Measurements from ENCODE around the gene NTRK3. TPM values are rescaled to one million over a fixed set of nuclear protein-coding genes. Genes with fewer than 3 reads are reported as not detected.

Gene NTRK3
- total and polyA plus RNA-seq, 10 donors = 0.33 to 6.6 (median 2.1) TPM

DNA sequence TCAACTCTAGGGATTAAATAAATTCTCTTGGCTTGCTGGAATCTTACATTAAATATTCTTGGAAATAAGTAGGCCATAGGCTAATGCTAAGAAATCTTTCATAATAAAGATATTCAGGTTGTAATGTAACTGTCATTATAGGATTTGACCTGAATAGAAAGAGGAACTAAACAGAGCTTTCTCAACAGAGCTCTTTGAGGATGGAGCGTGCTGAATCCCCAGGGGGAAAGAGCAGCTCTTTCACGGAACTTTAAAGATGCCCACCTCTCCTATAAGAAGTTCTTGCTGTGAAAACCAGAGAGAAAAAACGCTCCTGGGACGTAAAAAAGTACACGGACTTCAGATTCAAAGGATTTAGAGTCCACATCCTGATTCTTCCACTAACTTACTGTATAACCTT is 77.9 kb downstream of the NTRK3 start:
- Histone ChIP-seq H3K27me3 (replicated peaks in 1 of 7) (no peaks in the 10 kb centered on the region), H3K4me1 (peaks cover 0 to 16% (median 0%) of the 10 kb centered on the region in 6 donors), H3K27ac (no peak overlapping the region), H3K36me3 (no peaks in the 10 kb centered on the region), H3K4me3 (no peak overlapping the region), H3K9me3 (no peaks in the 10 kb centered on the region)
- intact Hi-C loops (cut with DNase I; ENCODE audit: low total_unique reads) = no loop called here
- WGBS, 5 donors = 51 to 72% (median 53%) methylated on average over 5 of the region's 5 CpGs
- no peak for DNase-seq
- TF ChIP-seq, protein P1, sequence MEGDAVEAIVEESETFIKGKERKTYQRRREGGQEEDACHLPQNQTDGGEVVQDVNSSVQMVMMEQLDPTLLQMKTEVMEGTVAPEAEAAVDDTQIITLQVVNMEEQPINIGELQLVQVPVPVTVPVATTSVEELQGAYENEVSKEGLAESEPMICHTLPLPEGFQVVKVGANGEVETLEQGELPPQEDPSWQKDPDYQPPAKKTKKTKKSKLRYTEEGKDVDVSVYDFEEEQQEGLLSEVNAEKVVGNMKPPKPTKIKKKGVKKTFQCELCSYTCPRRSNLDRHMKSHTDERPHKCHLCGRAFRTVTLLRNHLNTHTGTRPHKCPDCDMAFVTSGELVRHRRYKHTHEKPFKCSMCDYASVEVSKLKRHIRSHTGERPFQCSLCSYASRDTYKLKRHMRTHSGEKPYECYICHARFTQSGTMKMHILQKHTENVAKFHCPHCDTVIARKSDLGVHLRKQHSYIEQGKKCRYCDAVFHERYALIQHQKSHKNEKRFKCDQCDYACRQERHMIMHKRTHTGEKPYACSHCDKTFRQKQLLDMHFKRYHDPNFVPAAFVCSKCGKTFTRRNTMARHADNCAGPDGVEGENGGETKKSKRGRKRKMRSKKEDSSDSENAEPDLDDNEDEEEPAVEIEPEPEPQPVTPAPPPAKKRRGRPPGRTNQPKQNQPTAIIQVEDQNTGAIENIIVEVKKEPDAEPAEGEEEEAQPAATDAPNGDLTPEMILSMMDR (IDR thresholded peaks at IDR 0.05 in 8 of 11, conservative IDR thresholded peaks at IDR 0.05 in 3 of 11) = no peak
- TF ChIP-seq POLR2A (IDR thresholded peaks at IDR 0.05) = no peak
- no peak for TF ChIP-seq POLR2AphosphoS5 (IDR thresholded peaks at IDR 0.05)

DNA sequence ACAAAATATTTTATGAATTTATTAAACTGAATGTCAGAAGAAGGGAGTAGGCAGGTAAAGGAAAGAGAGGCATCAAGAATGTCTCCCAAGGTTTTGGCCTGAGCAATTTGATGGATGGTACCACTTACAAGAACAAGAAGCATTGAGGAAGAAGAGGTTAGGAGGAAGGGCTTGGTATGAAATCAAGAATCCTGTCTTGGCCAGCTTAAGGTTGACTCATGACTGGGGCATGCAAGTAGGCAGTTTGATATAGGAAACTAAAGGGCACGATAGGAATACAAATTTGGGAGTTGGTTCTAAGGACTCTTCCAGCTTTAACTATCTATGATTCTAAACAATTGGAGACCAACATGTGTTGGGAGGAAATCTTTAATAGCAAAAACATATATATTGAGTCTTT is 79.1 kb downstream of the NTRK3 start:
- H3K27me3 ChIP-seq (replicated peaks in 1 of 7) = no peaks in the 10 kb centered on the region
- no peak for TF ChIP-seq POLR2AphosphoS5 (IDR thresholded peaks at IDR 0.05)
- TF ChIP-seq, protein P1 (IDR thresholded peaks at IDR 0.05 in 8 of 11, conservative IDR thresholded peaks at IDR 0.05 in 3 of 11) = no peak
- TF ChIP-seq POLR2A (IDR thresholded peaks at IDR 0.05) = no peak
- H3K36me3 ChIP-seq = no peaks in the 10 kb centered on the region
- intact Hi-C loops (cut with DNase I; ENCODE audit: low total_unique reads) = no loop called here
- H3K4me3 ChIP-seq = no peak overlapping the region
- WGBS, 5 donors = 76 to 86% (median 80%) methylated on average over 1 of the region's 1 CpG
- H3K27ac ChIP-seq = no peak overlapping the region
- H3K9me3 ChIP-seq = no peaks in the 10 kb centered on the region
- DNase-seq = no peak
- peaks cover 0 to 16% (median 0%) of the 10 kb centered on the region in 6 donors for H3K4me1 ChIP-seq

GRCh38 chr15:88174571-88174970 is 82.0 kb downstream of the NTRK3 start:
- no peaks in the 10 kb centered on the region for H3K9me3 ChIP-seq
- TF ChIP-seq POLR2AphosphoS5 (IDR thresholded peaks at IDR 0.05) (no peak), POLR2A (IDR thresholded peaks at IDR 0.05) (no peak)
- TF ChIP-seq, protein P1 (IDR thresholded peaks at IDR 0.05 in 8 of 11, conservative IDR thresholded peaks at IDR 0.05 in 3 of 11) = no peak
- no peaks in the 10 kb centered on the region for H3K36me3 ChIP-seq
- no peak overlapping the region for H3K27ac ChIP-seq
- DNase-seq = no peak
- peaks cover 0 to 13% (median 0%) of the 10 kb centered on the region in 7 donors for H3K27me3 ChIP-seq (replicated peaks in 1 of 7)
- peaks cover 0 to 13% (median 0%) of the 10 kb centered on the region in 6 donors for H3K4me1 ChIP-seq
- no peak overlapping the region for H3K4me3 ChIP-seq
- 36 to 61% (median 45%) methylated on average over 4 of the region's 4 CpGs for WGBS, 5 donors
- intact Hi-C loops (cut with DNase I; ENCODE audit: low total_unique reads) = no loop called here

GRCh38 chr15:88166082-88166993 is 90.2 kb downstream of the NTRK3 start:
- H3K4me3 ChIP-seq = no peak overlapping the region
- intact Hi-C loops (cut with DNase I; ENCODE audit: low total_unique reads) = no loop called here
- no peak overlapping the region for H3K27ac ChIP-seq
- no peak for DNase-seq
- no peaks in the 10 kb centered on the region for H3K36me3 ChIP-seq
- H3K9me3 ChIP-seq = no peaks in the 10 kb centered on the region
- no peaks in the 10 kb centered on the region for H3K4me1 ChIP-seq
- TF ChIP-seq POLR2A (IDR thresholded peaks at IDR 0.05) (no peak), POLR2AphosphoS5 (IDR thresholded peaks at IDR 0.05) (no peak)
- TF ChIP-seq, protein P1 (IDR thresholded peaks at IDR 0.05 in 8 of 11, conservative IDR thresholded peaks at IDR 0.05 in 3 of 11) = no peak
- 35 to 43% (median 39%) methylated on average over 8 to 9 of the region's 9 CpGs for WGBS, 5 donors
- peaks cover 0 to 25% (median 0%) of the 10 kb centered on the region in 7 donors for H3K27me3 ChIP-seq (replicated peaks in 1 of 7)
